Measurements from ENCODE around the gene EFCAB6.

The EFCAB6 gene

GRCh38 chr22:43726964-43727543 lies 85.1 kb downstream of the EFCAB6 start:
- no peak overlapping the region for H3K9ac ChIP-seq (ENCODE audit: low read depth, low read length)
- no peaks in the 10 kb centered on the region for H3K79me2 ChIP-seq (ENCODE audit: insufficient read depth, low read length)
- H3K4me3 ChIP-seq (ENCODE audit: low read depth in 1 of 2, low read length in 2 of 2) = no peak overlapping the region
- no peaks in the 10 kb centered on the region for H3K4me1 ChIP-seq (ENCODE audit: insufficient read depth, low read length)
- ATAC-seq (ENCODE audit: insufficient read depth, low read depth) (no peak), DNase-seq (no peak)
- no peak overlapping the region for H3K4me2 ChIP-seq (ENCODE audit: insufficient read depth, low read length)
- no peaks in the 10 kb centered on the region for H3K36me3 ChIP-seq (ENCODE audit: insufficient read depth, low read length)
- no peak overlapping the region for H2AFZ ChIP-seq (ENCODE audit: low read depth, low read length)
- H3K9me3 ChIP-seq (ENCODE audit: insufficient read depth, low read length, severe bottlenecking) = no peaks in the 10 kb centered on the region
- no peaks in the 10 kb centered on the region for H4K20me1 ChIP-seq (ENCODE audit: insufficient read depth, low read length)
- TF ChIP-seq EZH2 (IDR thresholded peaks at IDR 0.05; ENCODE audit: borderline replicate concordance, low read depth, low read length, severe bottlenecking) = no peak
- no peak overlapping the region for H3K27ac ChIP-seq (ENCODE audit: low read length)
- peaks cover 9% of the 10 kb centered on the region for H3K27me3 ChIP-seq (ENCODE audit: insufficient read depth, low read length, poor library complexity)

- no peak for TF ChIP-seq CTCF (IDR thresholded peaks at IDR 0.05; ENCODE audit: borderline replicate concordance, extremely low read depth, low read length, poor library complexity, severe bottlenecking)
- no peak for TF ChIP-seq EZH2 (IDR thresholded peaks at IDR 0.05; ENCODE audit: borderline replicate concordance, low read depth, low read length, severe bottlenecking)
- DNase-seq = no peak
Observed at GRCh38 chr22:43726322-43726721, 85.8 kb downstream of the EFCAB6 start.

GRCh38 chr22:43723816-43724215 lies 88.3 kb downstream of the EFCAB6 start:
- H3K9ac ChIP-seq (ENCODE audit: low read depth, low read length) = no peak overlapping the region
- ATAC-seq (ENCODE audit: insufficient read depth, low read depth) = no peak

More at GRCh38 chr22:43726322-43726721, 85.8 kb downstream of the EFCAB6 start:
- Histone ChIP-seq H3K9ac (ENCODE audit: low read depth, low read length) (no peak overlapping the region), H2AFZ (ENCODE audit: low read depth, low read length) (no peak overlapping the region), H3K4me3 (ENCODE audit: low read depth in 1 of 2, low read length in 2 of 2) (no peak overlapping the region), H3K4me1 (ENCODE audit: insufficient read depth, low read length) (no peaks in the 10 kb centered on the region), H4K20me1 (ENCODE audit: insufficient read depth, low read length) (no peaks in the 10 kb centered on the region), H3K9me3 (ENCODE audit: insufficient read depth, low read length, severe bottlenecking) (no peaks in the 10 kb centered on the region), H3K79me2 (ENCODE audit: insufficient read depth, low read length) (no peaks in the 10 kb centered on the region), H3K4me2 (ENCODE audit: insufficient read depth, low read length) (no peak overlapping the region), H3K27me3 (ENCODE audit: insufficient read depth, low read length, poor library complexity) (peaks cover 4% of the 10 kb centered on the region), H3K27ac (ENCODE audit: low read length) (no peak overlapping the region), H3K36me3 (ENCODE audit: insufficient read depth, low read length) (no peaks in the 10 kb centered on the region)
- ATAC-seq (ENCODE audit: insufficient read depth, low read depth) = no peak

GRCh38 chr22:43722444-43722843 lies 89.7 kb downstream of the EFCAB6 start:
- no peak for ATAC-seq (ENCODE audit: insufficient read depth, low read depth)
- TF ChIP-seq CTCF (IDR thresholded peaks at IDR 0.05; ENCODE audit: borderline replicate concordance, extremely low read depth, low read length, poor library complexity, severe bottlenecking) = no peak
- no peak for TF ChIP-seq EZH2 (IDR thresholded peaks at IDR 0.05; ENCODE audit: borderline replicate concordance, low read depth, low read length, severe bottlenecking)
- H3K4me3 ChIP-seq (ENCODE audit: low read depth in 1 of 2, low read length in 2 of 2) = no peak overlapping the region

More at GRCh38 chr22:43723816-43724215, 88.3 kb downstream of the EFCAB6 start:
- no peaks in the 10 kb centered on the region for H3K9me3 ChIP-seq (ENCODE audit: insufficient read depth, low read length, severe bottlenecking)
- H3K4me3 ChIP-seq (ENCODE audit: low read depth in 1 of 2, low read length in 2 of 2) = no peak overlapping the region
- no peak for DNase-seq
- no peak overlapping the region for H3K27ac ChIP-seq (ENCODE audit: low read length)
- TF ChIP-seq CTCF (IDR thresholded peaks at IDR 0.05; ENCODE audit: borderline replicate concordance, extremely low read depth, low read length, poor library complexity, severe bottlenecking) (no peak), EZH2 (IDR thresholded peaks at IDR 0.05; ENCODE audit: borderline replicate concordance, low read depth, low read length, severe bottlenecking) (no peak)
- no peaks in the 10 kb centered on the region for H3K79me2 ChIP-seq (ENCODE audit: insufficient read depth, low read length)
- H3K36me3 ChIP-seq (ENCODE audit: insufficient read depth, low read length) = no peaks in the 10 kb centered on the region
- no peaks in the 10 kb centered on the region for H3K4me1 ChIP-seq (ENCODE audit: insufficient read depth, low read length)
- no peak overlapping the region for H2AFZ ChIP-seq (ENCODE audit: low read depth, low read length)
- no peak overlapping the region for H3K4me2 ChIP-seq (ENCODE audit: insufficient read depth, low read length)
- H4K20me1 ChIP-seq (ENCODE audit: insufficient read depth, low read length) = no peaks in the 10 kb centered on the region
- no peaks in the 10 kb centered on the region for H3K27me3 ChIP-seq (ENCODE audit: insufficient read depth, low read length, poor library complexity)

More at GRCh38 chr22:43722444-43722843, 89.7 kb downstream of the EFCAB6 start:
- Histone ChIP-seq H2AFZ (ENCODE audit: low read depth, low read length) (no peak overlapping the region), H3K36me3 (ENCODE audit: insufficient read depth, low read length) (no peaks in the 10 kb centered on the region), H3K4me1 (ENCODE audit: insufficient read depth, low read length) (no peaks in the 10 kb centered on the region), H3K9ac (ENCODE audit: low read depth, low read length) (no peak overlapping the region), H3K9me3 (ENCODE audit: insufficient read depth, low read length, severe bottlenecking) (no peaks in the 10 kb centered on the region), H3K27ac (ENCODE audit: low read length) (no peak overlapping the region), H3K79me2 (ENCODE audit: insufficient read depth, low read length) (no peaks in the 10 kb centered on the region), H3K27me3 (ENCODE audit: insufficient read depth, low read length, poor library complexity) (no peaks in the 10 kb centered on the region), H3K4me2 (ENCODE audit: insufficient read depth, low read length) (no peak overlapping the region), H4K20me1 (ENCODE audit: insufficient read depth, low read length) (no peaks in the 10 kb centered on the region)
- no peak for DNase-seq
